Chondrocyte (in vitro differentiated cells): Measurements from ENCODE around the gene TRDMT1. TPM values are rescaled to one million over a fixed set of nuclear protein-coding genes. Genes with fewer than 3 reads are reported as not detected.

Source experiments
- DNase-seq: peaks from one replicate; pipeline ENCODE4 v3.0.0; 2021; ENCODE audit warnings: mixed read lengths, low spot score
- H3K27ac Mint-ChIP-seq: one replicate; pipeline ENCODE4 v1.8.0; 2021; ENCODE audit warnings: mild to moderate bottlenecking, moderate library complexity, mixed read lengths; ENCODE audit not compliant: unreplicated experiment
- H3K27me3 Mint-ChIP-seq: 2 replicates; pipeline ENCODE4 v1.8.0; 2021; ENCODE audit warnings: low read depth, mixed read lengths
- H3K36me3 Mint-ChIP-seq: 2 replicates; pipeline ENCODE4 v1.8.0; 2021; ENCODE audit warnings: low read depth, mixed read lengths
- H3K4me1 Mint-ChIP-seq: 2 replicates; pipeline ENCODE4 v1.8.0; 2021; ENCODE audit warnings: low read depth, mild to moderate bottlenecking, mixed read lengths
- H3K4me3 Mint-ChIP-seq: one replicate; pipeline ENCODE4 v1.8.0; 2021; ENCODE audit warnings: mild to moderate bottlenecking, moderate library complexity, mixed read lengths; ENCODE audit not compliant: unreplicated experiment
- H3K9me3 Mint-ChIP-seq: 2 replicates; pipeline ENCODE4 v1.8.0; 2021; ENCODE audit warnings: low read depth, mixed read lengths
- total RNA-seq: library from RNA; stranded (reverse); gene quantifications from 3 replicates; pipeline ENCODE4 v1.2.1, GENCODE V29; 2021
- TF ChIP-seq, protein P1 (sequence below): fragments of 200-600 bp; sonication (generic); IDR thresholded peaks from 2 replicates; pipeline ENCODE4 v1.5.0; 2021; ENCODE audit warnings: antibody characterized with exemption, mild to moderate bottlenecking, moderate library complexity

The TRDMT1 gene
- total RNA-seq, 1 donor from 2014 or later, result 4.7 TPM

DNA sequence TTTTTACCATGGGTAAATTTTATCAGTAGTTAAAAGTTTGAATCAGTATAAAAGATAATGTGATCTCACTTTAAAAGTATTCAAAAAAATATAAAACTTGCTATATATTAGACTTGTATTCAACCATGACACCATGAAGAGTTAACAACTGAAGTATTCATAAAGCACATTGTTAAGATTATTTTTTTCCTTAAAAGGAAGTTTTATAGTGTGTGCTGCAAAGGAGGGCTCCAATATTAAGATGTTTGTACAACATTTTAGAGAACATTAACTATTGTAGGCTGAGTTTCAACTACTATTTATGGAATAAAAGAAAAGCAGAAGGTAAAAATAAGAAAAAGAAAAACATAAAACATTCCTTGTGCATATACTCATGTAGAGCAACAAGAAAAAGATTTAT lies 47.4 kb downstream of the TRDMT1 start:
- Mint-ChIP-seq H3K27ac (no peak overlapping the region), H3K4me1 (peaks cover 40% of the 10 kb centered on the region), H3K9me3 (no peaks in the 10 kb centered on the region), H3K4me3 (no peak overlapping the region), H3K36me3 (peaks cover 4% of the 10 kb centered on the region), H3K27me3 (no peaks in the 10 kb centered on the region)
- TF ChIP-seq, protein P1, sequence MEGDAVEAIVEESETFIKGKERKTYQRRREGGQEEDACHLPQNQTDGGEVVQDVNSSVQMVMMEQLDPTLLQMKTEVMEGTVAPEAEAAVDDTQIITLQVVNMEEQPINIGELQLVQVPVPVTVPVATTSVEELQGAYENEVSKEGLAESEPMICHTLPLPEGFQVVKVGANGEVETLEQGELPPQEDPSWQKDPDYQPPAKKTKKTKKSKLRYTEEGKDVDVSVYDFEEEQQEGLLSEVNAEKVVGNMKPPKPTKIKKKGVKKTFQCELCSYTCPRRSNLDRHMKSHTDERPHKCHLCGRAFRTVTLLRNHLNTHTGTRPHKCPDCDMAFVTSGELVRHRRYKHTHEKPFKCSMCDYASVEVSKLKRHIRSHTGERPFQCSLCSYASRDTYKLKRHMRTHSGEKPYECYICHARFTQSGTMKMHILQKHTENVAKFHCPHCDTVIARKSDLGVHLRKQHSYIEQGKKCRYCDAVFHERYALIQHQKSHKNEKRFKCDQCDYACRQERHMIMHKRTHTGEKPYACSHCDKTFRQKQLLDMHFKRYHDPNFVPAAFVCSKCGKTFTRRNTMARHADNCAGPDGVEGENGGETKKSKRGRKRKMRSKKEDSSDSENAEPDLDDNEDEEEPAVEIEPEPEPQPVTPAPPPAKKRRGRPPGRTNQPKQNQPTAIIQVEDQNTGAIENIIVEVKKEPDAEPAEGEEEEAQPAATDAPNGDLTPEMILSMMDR, result no peak
- DNase-seq, result no peak

DNA sequence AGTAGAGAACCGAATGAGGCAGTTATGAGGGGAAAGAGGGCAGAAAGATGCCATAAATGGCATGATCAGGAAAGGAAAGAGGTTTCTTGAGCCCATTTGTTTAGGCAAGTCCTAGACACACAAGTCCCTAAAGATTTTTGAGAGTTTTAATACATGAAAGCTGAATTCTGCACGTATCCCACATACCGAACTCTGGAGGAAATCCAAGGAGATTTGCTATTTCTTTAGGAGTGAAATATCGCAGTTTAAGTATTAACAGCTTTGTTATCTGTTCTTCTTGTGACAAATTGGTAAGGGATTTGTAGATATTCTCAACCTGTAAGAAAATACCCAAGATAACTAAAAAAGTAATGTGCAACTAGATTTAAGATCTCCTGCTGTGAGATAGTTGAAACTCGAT lies 48.2 kb downstream of the TRDMT1 start:
- TF ChIP-seq, protein P1, result no peak
- no peaks in the 10 kb centered on the region for H3K27me3 Mint-ChIP-seq
- H3K4me3 Mint-ChIP-seq, result no peak overlapping the region
- H3K4me1 Mint-ChIP-seq, result peaks cover 40% of the 10 kb centered on the region
- no peak for DNase-seq
- peak overlapping the region; percentile 80 for H3K27ac Mint-ChIP-seq
- peaks cover 4% of the 10 kb centered on the region for H3K36me3 Mint-ChIP-seq
- H3K9me3 Mint-ChIP-seq, result no peaks in the 10 kb centered on the region

DNA sequence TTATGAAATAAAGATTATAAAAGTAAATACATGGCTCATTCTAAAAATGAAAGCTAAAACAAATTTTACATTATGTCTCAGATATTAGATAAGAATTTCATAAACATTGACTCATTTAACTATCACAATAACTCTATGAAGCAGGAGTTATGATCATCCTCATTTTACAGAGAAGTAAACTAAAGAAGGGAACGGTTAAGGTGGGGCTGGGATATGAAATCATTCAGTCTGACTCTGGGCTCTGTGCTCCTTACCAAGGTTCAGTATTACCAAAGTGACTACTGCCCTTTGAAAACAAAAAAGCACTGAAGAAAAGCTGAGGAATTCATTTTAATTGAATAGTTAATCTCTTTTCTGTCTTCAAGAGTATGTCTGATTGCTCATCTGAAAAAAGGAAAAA lies 49.8 kb downstream of the TRDMT1 start:
- Mint-ChIP-seq H3K36me3 (peaks cover 4% of the 10 kb centered on the region), H3K4me3 (no peak overlapping the region), H3K27ac (peak overlapping the region; percentile 73), H3K4me1 (peaks cover 42% of the 10 kb centered on the region), H3K27me3 (no peaks in the 10 kb centered on the region), H3K9me3 (no peaks in the 10 kb centered on the region)
- TF ChIP-seq, protein P1, result no peak
- no peak for DNase-seq

DNA sequence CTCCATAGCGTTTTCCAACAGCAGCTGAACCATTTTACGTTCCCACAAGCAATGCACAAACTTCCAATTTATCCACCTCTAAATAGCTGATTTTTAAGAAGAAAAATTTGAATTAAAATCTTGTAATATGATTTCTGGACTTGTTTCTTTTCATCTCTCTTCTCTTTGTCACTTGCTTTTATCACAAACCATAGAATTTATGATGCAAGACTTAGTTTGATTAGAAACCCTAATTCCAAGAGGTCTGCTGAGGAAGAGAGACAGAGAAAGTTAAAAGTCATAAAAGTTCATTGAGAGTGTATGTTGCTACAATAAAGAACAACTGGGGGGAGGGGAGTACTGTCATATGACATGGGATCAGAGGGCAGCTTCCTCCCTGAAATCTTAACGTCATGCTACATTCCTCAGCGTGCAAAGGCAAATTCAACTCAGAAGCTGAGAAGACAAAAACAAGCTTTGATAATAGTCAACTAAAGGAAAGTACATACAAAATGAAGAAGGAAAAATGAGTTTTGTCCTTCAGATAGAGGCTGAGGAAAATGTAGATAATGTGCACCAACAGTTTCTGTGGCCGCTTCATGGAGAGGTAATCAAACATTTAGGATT lies 53.5 kb downstream of the TRDMT1 start:
- no peak overlapping the region for H3K27ac Mint-ChIP-seq
- peaks cover 3% of the 10 kb centered on the region for H3K36me3 Mint-ChIP-seq
- TF ChIP-seq, protein P1, result no peak
- no peaks in the 10 kb centered on the region for H3K9me3 Mint-ChIP-seq
- DNase-seq, result no peak
- no peaks in the 10 kb centered on the region for H3K27me3 Mint-ChIP-seq
- H3K4me3 Mint-ChIP-seq, result no peak overlapping the region
- H3K4me1 Mint-ChIP-seq, result peaks cover 28% of the 10 kb centered on the region

DNA sequence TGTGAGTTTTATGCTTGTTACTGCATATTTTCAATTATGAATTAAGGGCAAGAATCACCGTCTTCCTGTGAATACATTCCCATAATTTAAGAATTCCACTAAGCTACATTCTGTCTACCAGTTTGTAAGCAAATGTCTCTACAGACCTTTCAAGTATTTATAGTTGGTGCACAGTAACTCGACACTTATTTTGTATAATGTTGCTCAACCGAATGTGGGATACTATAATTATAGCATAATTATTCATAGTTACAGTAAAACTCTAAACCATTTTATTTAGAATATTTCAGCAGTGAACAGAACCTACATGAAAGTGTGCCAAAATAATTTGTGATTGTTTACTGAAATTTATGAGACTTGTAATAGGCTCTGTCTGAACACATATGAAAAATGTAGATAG lies 54.6 kb downstream of the TRDMT1 start:
- Mint-ChIP-seq H3K4me3 (no peak overlapping the region), H3K27me3 (no peaks in the 10 kb centered on the region), H3K36me3 (peaks cover 3% of the 10 kb centered on the region), H3K27ac (no peak overlapping the region), H3K9me3 (no peaks in the 10 kb centered on the region), H3K4me1 (peaks cover 20% of the 10 kb centered on the region)
- TF ChIP-seq, protein P1, result no peak
- DNase-seq, result no peak
